CD4-positive, alpha-beta T cell (primary cell): ENCODE data around the gene ADCY5. TPM values are rescaled to one million over a fixed set of nuclear protein-coding genes. Genes with fewer than 3 reads are reported as not detected.

Source experiments
- ATAC-seq: fragments of 200-7000 bp; cut with Tn5 transposase; one replicate; pipeline ENCODE4 v1.10.0; 2022; ENCODE audit warnings: mild to moderate bottlenecking; ENCODE audit not compliant: poor library complexity
- CTCF ChIA-PET: fragments of 350-600 bp; sonication (Branson Sonifier 250); formaldehyde crosslinking; loops from one replicate; lab custom pipeline; 2021; ENCODE audit warnings: antibody characterized with exemption, inconsistent platforms; lab: Charles Lee
- POLR2A ChIA-PET: fragments of 350-600 bp; sonication (Branson Sonifier 250); formaldehyde crosslinking; loops from one replicate; lab custom pipeline; 2021; ENCODE audit warnings: antibody characterized with exemption, inconsistent platforms; lab: Charles Lee
- DNase-seq, 14 experiments: peaks; one replicate each; pipeline ENCODE4 v3.0.0-alpha.2; 2013 to 2020; ENCODE audit warnings: mixed read lengths in 2 of 14
- H3K27ac ChIP-seq, 2 donors: one replicate each; pipeline versions ENCODE4 v1.5.1 to v1.7.0; 2013; ENCODE audit warnings: low read length in 2 of 2, low read depth in 1 of 2, mild to moderate bottlenecking in 1 of 2
- H3K27me3 ChIP-seq, 2 experiments: 1 replicate in 1 of 2; 2 replicates in 1 of 2; pipeline versions ENCODE4 v1.6.1 to v1.7.0; 2013; ENCODE audit warnings: low read length in 2 of 2, control low read depth in 1 of 2, mild to moderate bottlenecking in 1 of 2, moderate library complexity in 1 of 2; ENCODE audit not compliant: insufficient read depth in 2 of 2, control insufficient read depth in 1 of 2
- H3K36me3 ChIP-seq: one replicate; pipeline ENCODE4 v1.6.1; 2013; ENCODE audit warnings: low read length, control low read depth; ENCODE audit not compliant: insufficient read depth
- H3K4me1 ChIP-seq: one replicate; pipeline ENCODE4 v1.6.1; 2013; ENCODE audit warnings: low read length, control low read depth; ENCODE audit not compliant: insufficient read depth
- H3K4me3 ChIP-seq: one replicate; pipeline ENCODE4 v1.5.1; 2013; ENCODE audit warnings: mild to moderate bottlenecking, low read length, moderate library complexity
- H3K9me3 ChIP-seq, 2 experiments: 1 replicate in 1 of 2; 2 replicates in 1 of 2; pipeline versions ENCODE4 v1.6.1 to v1.7.0; 2013; ENCODE audit warnings: low read length in 2 of 2, mild to moderate bottlenecking in 2 of 2, control low read depth in 1 of 2, moderate library complexity in 1 of 2; ENCODE audit not compliant: control insufficient read depth in 1 of 2, insufficient read depth in 1 of 2
- H3K27ac Mint-ChIP-seq: one replicate; pipeline ENCODE4 v1.8.0; 2020; ENCODE audit warnings: mixed read lengths
- H3K27me3 Mint-ChIP-seq: one replicate; pipeline ENCODE4 v1.8.0; 2021; ENCODE audit warnings: mixed read lengths
- H3K36me3 Mint-ChIP-seq: one replicate; pipeline ENCODE4 v1.8.0; 2021; ENCODE audit warnings: low read depth, mixed read lengths
- H3K4me1 Mint-ChIP-seq: one replicate; pipeline ENCODE4 v1.8.0; 2021; ENCODE audit warnings: low read depth, mixed read lengths
- H3K4me3 Mint-ChIP-seq: one replicate; pipeline ENCODE4 v1.8.0; 2020; ENCODE audit warnings: mild to moderate bottlenecking, mixed read lengths
- H3K9me3 Mint-ChIP-seq: one replicate; pipeline ENCODE4 v1.8.0; 2020; ENCODE audit warnings: mixed read lengths
- intact Hi-C, 2 experiments: fragments of 100-400 bp; cut with DNase I in 1 of 2; cut with micrococcal nuclease in 1 of 2; formaldehyde crosslinking; loops; one replicate each; pipeline versions ENCODE4 v1.15.1 to v1.9.0; 2023 to 2025; cut with DNase I, micrococcal nuclease
- total RNA-seq, 174 experiments: library from RNA in 2 of 174; stranded (reverse) in 2 of 174; gene quantifications; one replicate each; pipeline ENCODE4 v1.2.3 and lab custom pipeline; 2021 to 2026
- TF ChIP-seq, protein P1 (sequence below): fragments of 200-600 bp; IDR thresholded peaks from one replicate; pipeline ENCODE4 v1.8.0; 2022; ENCODE audit warnings: antibody characterized with exemption, mild to moderate bottlenecking

The ADCY5 gene
- total RNA-seq, 2 experiments from 2014 or later, result not detected

DNA sequence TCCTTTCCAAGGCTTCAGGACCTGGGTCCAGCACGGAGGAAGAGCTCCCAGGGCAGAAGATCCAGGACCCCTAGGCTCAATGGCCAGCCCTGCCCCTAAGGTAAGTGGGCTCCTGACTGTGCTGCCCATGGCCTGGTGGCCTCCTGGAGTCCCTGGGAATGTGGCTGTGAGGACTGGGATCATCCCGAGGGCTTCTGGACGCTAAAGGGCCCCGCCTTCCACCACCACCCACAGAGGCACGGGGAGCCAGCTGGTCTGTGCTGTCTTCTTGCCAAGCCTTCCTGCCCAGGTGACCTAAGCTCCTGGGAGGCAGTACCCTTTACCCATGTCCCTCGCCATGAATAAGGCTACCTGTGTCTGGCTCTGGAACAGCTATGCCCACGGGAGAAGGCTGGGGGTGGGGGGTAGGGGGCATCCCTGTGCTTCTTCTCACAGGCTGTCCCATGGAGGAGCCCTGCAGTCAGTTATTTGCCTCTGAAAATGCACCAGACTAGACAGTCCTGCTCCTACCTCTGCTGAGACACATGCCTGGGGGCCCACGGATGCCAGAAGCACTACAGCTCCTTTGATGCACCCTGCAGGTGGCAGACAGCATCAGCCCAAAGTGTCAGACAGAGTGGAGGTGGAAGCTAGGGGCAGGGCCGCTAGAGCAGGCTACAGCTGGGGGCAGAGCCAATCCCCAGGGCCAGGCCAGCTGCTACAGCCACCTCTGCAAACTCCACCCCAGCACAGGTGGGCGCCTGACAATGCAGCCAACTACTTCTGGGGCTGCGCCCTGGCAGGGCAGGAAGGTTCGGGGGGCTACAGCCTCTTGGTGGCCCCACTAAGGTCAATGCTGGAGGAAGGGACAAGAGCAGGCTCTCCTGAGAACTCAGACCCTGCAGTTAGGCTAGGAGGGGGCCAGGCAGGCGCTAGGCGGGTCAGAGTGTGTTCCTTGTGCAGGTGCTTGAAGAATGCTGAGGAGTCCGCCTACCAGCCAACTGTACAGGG, 156.3 kb downstream of the ADCY5 start:
- Mint-ChIP-seq H3K27me3 (peaks cover 17% of the 10 kb centered on the region), H3K27ac (no peak overlapping the region), H3K4me3 (no peak overlapping the region), H3K36me3 (no peaks in the 10 kb centered on the region), H3K9me3 (no peaks in the 10 kb centered on the region), H3K4me1 (no peaks in the 10 kb centered on the region)
- Histone ChIP-seq H3K9me3 (peaks cover 0 to 39% of the 10 kb centered on the region in 2 experiments), H3K36me3 (no peaks in the 10 kb centered on the region), H3K27ac (no peak overlapping the region), H3K4me1 (no peaks in the 10 kb centered on the region), H3K4me3 (no peak overlapping the region), H3K27me3 (no peaks in the 10 kb centered on the region)
- POLR2A ChIA-PET, result no interaction called here
- ATAC-seq (no peak), DNase-seq (no peak)
- intact Hi-C loops, result no loop called here
- TF ChIP-seq, protein P1, sequence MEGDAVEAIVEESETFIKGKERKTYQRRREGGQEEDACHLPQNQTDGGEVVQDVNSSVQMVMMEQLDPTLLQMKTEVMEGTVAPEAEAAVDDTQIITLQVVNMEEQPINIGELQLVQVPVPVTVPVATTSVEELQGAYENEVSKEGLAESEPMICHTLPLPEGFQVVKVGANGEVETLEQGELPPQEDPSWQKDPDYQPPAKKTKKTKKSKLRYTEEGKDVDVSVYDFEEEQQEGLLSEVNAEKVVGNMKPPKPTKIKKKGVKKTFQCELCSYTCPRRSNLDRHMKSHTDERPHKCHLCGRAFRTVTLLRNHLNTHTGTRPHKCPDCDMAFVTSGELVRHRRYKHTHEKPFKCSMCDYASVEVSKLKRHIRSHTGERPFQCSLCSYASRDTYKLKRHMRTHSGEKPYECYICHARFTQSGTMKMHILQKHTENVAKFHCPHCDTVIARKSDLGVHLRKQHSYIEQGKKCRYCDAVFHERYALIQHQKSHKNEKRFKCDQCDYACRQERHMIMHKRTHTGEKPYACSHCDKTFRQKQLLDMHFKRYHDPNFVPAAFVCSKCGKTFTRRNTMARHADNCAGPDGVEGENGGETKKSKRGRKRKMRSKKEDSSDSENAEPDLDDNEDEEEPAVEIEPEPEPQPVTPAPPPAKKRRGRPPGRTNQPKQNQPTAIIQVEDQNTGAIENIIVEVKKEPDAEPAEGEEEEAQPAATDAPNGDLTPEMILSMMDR, result no peak
- CTCF ChIA-PET, result no interaction called here

DNA sequence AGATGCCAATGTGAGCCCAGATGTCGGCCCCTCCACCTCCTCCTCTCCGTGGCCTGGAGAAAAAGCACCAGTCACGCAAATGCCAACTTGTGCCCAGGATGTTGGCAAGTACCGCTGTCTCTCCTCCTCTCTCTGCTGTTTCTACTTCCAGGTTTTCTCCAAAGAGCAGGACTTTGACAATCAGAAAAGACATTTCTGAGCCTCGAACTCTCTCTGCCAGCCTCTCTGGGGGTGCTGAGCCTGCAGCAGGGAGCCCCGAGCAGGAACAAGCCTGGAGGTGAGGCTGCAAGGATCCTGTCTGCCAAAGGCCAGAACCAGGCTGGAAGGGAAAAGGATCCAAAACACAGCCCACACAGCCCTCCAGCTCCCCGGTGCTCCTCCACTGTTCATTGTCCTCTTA, 157.5 kb downstream of the ADCY5 start:
- Histone ChIP-seq H3K4me3 (no peak overlapping the region), H3K27me3 (no peaks in the 10 kb centered on the region), H3K27ac (no peak overlapping the region), H3K36me3 (no peaks in the 10 kb centered on the region), H3K4me1 (no peaks in the 10 kb centered on the region), H3K9me3 (peaks cover 0 to 43% of the 10 kb centered on the region in 2 experiments)
- DNase-seq (no peak), ATAC-seq (no peak)
- TF ChIP-seq, protein P1, result no peak
- Mint-ChIP-seq H3K4me3 (no peak overlapping the region), H3K27ac (no peak overlapping the region), H3K36me3 (no peaks in the 10 kb centered on the region), H3K9me3 (no peaks in the 10 kb centered on the region), H3K27me3 (peaks cover 15% of the 10 kb centered on the region), H3K4me1 (no peaks in the 10 kb centered on the region)
- ChIA-PET POLR2A (no interaction called here), CTCF (no interaction called here)
- intact Hi-C loops, result no loop called here

DNA sequence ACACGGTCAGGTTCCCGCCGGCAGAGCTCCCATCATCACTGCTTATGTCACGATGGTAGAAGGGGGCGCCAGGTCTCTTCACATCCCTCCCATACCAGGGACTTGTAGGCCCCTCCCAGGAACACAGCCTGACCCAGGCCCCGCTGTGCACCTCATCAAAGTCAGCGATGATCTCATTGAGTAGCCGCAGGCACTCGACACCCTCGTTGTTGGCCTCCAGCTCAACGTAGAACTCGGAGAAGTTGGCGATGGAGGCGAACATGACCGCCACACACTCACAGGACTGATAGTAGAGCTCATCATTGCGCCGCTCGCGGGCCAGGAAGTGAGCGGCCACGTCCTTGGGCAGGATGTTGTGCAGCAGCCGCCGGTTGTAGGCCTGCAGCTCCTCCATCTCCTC, 157.9 kb downstream of the ADCY5 start:
- no peak for DNase-seq
- no peak overlapping the region for H3K27ac Mint-ChIP-seq
- ChIA-PET CTCF (no interaction called here), POLR2A (no interaction called here)
- Histone ChIP-seq H3K27me3 (no peaks in the 10 kb centered on the region), H3K9me3 (peaks cover 0 to 47% of the 10 kb centered on the region in 2 experiments), H3K4me3 (no peak overlapping the region), H3K27ac (no peak overlapping the region), H3K4me1 (no peaks in the 10 kb centered on the region), H3K36me3 (no peaks in the 10 kb centered on the region)
- no peak for ATAC-seq
- intact Hi-C loops, result no loop called here
- TF ChIP-seq, protein P1, result no peak
- no peak overlapping the region for H3K4me3 Mint-ChIP-seq
- H3K4me1 Mint-ChIP-seq, result no peaks in the 10 kb centered on the region
- peaks cover 12% of the 10 kb centered on the region for H3K27me3 Mint-ChIP-seq
- no peaks in the 10 kb centered on the region for H3K9me3 Mint-ChIP-seq
- H3K36me3 Mint-ChIP-seq, result no peaks in the 10 kb centered on the region
